WTC11 (cell line): ENCODE measurements around the gene CEP20.

Experiments
- CREB1 ChIP-seq: sonication (generic); formaldehyde crosslinking; IDR thresholded peaks from 2 replicates; pipeline ENCODE4 v1.8.0; 2023; ENCODE audit warnings: mild to moderate bottlenecking, missing genetic modification reagents
- CTCF ChIP-seq: fragments of 200-600 bp; IDR thresholded peaks from 2 replicates; pipeline ENCODE4 v1.8.0; 2022; ENCODE audit warnings: antibody characterized with exemption
- GABPB1 ChIP-seq: sonication (generic); formaldehyde crosslinking; IDR thresholded peaks from 2 replicates; pipeline ENCODE4 v1.8.1; 2023; ENCODE audit warnings: mild to moderate bottlenecking, missing genetic modification reagents
- JUN ChIP-seq: sonication (generic); formaldehyde crosslinking; IDR thresholded peaks from 2 replicates; pipeline ENCODE4 v1.8.0; 2023; ENCODE audit warnings: mild to moderate bottlenecking, missing genetic modification reagents
- PRDM15 ChIP-seq: sonication (generic); formaldehyde crosslinking; IDR thresholded peaks from 2 replicates; pipeline ENCODE4 v1.8.0; 2022; ENCODE audit warnings: missing genetic modification reagents
- SP1 ChIP-seq: sonication (generic); formaldehyde crosslinking; conservative IDR thresholded peaks from 2 replicates; pipeline ENCODE4 v1.8.1; 2022; ENCODE audit warnings: missing genetic modification reagents
- TCF7 ChIP-seq: sonication (generic); formaldehyde crosslinking; IDR thresholded peaks from 2 replicates; pipeline ENCODE4 v1.8.0; 2022; ENCODE audit warnings: mild to moderate bottlenecking, low read depth, missing genetic modification reagents, moderate library complexity
- ZBTB21 ChIP-seq: sonication (generic); formaldehyde crosslinking; IDR thresholded peaks from 2 replicates; pipeline ENCODE4 v1.8.1; 2023; ENCODE audit warnings: mild to moderate bottlenecking, missing genetic modification reagents, borderline replicate concordance
- ZNF121 ChIP-seq: sonication (generic); formaldehyde crosslinking; IDR thresholded peaks from 2 replicates; pipeline ENCODE4 v1.8.0; 2023; ENCODE audit warnings: missing genetic modification reagents
- ZNF532 ChIP-seq: fragments of 250-450 bp; sonication (Bioruptor Pico); IDR thresholded peaks from 2 replicates; pipeline ENCODE4 v1.9.0; 2021; ENCODE audit warnings: mild to moderate bottlenecking, borderline replicate concordance
- ZNF671 ChIP-seq: fragments of 250-450 bp; sonication (Bioruptor Pico); IDR thresholded peaks from 2 replicates; pipeline ENCODE4 v1.8.0; 2021; ENCODE audit warnings: mild to moderate bottlenecking
- ZSCAN18 ChIP-seq: fragments of 250-450 bp; sonication (Bioruptor Pico); IDR thresholded peaks from 2 replicates; pipeline ENCODE4 v2.1.2; 2022; ENCODE audit warnings: mild to moderate bottlenecking, moderate library complexity
- TF ChIP-seq, protein P1 (sequence below): sonication (generic); formaldehyde crosslinking; IDR thresholded peaks from 2 replicates; pipeline ENCODE4 v1.8.1; 2023; ENCODE audit warnings: mild to moderate bottlenecking, missing genetic modification reagents, moderate library complexity
- TF ChIP-seq, protein P2 (sequence below): sonication (generic); formaldehyde crosslinking; IDR thresholded peaks from 2 replicates; pipeline ENCODE4 v1.8.1; 2022; ENCODE audit warnings: low read depth, mild to moderate bottlenecking, moderate library complexity, missing genetic modification reagents, borderline replicate concordance

DNA sequence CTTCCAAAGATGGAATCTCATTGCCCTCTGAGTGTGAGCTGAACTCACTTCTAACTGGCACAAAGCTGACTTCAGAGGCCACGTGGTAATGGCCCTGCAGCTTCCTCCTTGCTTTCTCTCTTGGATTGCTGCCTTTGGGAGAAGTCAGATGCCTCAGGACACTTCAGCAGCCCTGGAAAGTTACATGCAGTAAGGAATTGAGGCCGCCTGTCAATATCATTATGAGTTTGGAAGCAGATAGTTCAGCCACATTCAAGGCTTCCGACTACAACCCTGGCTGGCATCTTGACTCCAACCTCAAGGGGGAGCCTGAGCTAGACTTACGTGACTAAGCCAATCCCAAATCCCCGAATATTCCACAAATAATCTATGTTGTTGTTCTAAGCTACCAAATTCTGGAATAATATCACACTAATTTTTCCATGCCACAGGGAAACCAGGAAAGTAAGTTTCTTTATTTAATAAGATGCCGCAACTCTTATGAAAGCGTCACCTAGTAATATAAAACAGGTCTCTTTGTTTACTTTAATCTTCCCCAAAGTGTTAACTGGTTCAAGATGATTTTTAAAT lies 13.6 kb downstream of the CEP20 start:
- no peak for TF ChIP-seq PRDM15 (CRISPR knock-in tag)
- TF ChIP-seq CTCF, result peak; percentile 31; the same call in 1 of the 2 replicates
- TF ChIP-seq, protein P1, sequence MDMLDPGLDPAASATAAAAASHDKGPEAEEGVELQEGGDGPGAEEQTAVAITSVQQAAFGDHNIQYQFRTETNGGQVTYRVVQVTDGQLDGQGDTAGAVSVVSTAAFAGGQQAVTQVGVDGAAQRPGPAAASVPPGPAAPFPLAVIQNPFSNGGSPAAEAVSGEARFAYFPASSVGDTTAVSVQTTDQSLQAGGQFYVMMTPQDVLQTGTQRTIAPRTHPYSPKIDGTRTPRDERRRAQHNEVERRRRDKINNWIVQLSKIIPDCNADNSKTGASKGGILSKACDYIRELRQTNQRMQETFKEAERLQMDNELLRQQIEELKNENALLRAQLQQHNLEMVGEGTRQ (CRISPR knock-in tag), result no peak
- TF ChIP-seq, protein P2, sequence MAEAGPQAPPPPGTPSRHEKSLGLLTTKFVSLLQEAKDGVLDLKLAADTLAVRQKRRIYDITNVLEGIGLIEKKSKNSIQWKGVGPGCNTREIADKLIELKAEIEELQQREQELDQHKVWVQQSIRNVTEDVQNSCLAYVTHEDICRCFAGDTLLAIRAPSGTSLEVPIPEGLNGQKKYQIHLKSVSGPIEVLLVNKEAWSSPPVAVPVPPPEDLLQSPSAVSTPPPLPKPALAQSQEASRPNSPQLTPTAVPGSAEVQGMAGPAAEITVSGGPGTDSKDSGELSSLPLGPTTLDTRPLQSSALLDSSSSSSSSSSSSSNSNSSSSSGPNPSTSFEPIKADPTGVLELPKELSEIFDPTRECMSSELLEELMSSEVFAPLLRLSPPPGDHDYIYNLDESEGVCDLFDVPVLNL, result no peak
- TF ChIP-seq ZNF532 (CRISPR knock-in tag), result no peak
- TF ChIP-seq GABPB1 (CRISPR knock-in tag), result no peak
- TF ChIP-seq SP1 (CRISPR knock-in tag), result no peak
- TF ChIP-seq ZBTB21 (CRISPR knock-in tag), result no peak
- no peak for TF ChIP-seq ZNF671
- no peak for TF ChIP-seq ZSCAN18 (CRISPR knock-in tag)
- TF ChIP-seq CREB1 (CRISPR knock-in tag), result no peak
- TF ChIP-seq TCF7 (CRISPR knock-in tag), result no peak
- TF ChIP-seq ZNF121 (CRISPR knock-in tag), result no peak
- TF ChIP-seq JUN, result no peak
